Fibroblast of lung (primary cell): Measurements from ENCODE around the gene UPF3A. TPM values are rescaled to one million over a fixed set of nuclear protein-coding genes. Genes with fewer than 3 reads are reported as not detected.
A peak's percentile ranks its signal among the peaks of the same experiment; 100 is the strongest.
"Not testable (repeated sequence)": the region's sequence is repeated elsewhere in the genome, so short reads cannot be mapped to it uniquely, and the experiment has no call there.

Experiments
- DNase-seq, 2 donors: peaks; one replicate each; pipeline versions ENCODE4 v3.0.0 to v3.0.0-alpha.2; 2010; ENCODE audit warnings: low read depth in 2 of 2
- H2AFZ ChIP-seq: 2 replicates; pipeline ENCODE4 v1.5.1; 2012; ENCODE audit warnings: low read length, control low read depth, inconsistent platforms
- H3K27ac ChIP-seq: 2 replicates; pipeline ENCODE4 v1.5.1; 2011; ENCODE audit warnings: low read length, control low read depth; ENCODE audit not compliant: insufficient read depth
- H3K27me3 ChIP-seq: 2 replicates; pipeline ENCODE4 v1.5.1; 2011; ENCODE audit warnings: mild to moderate bottlenecking, low read length; ENCODE audit not compliant: control insufficient read depth, insufficient read depth
- H3K36me3 ChIP-seq: 2 replicates; pipeline ENCODE4 v1.5.1; 2011; ENCODE audit warnings: low read length; ENCODE audit not compliant: control insufficient read depth, insufficient read depth
- H3K4me1 ChIP-seq: 2 replicates; pipeline ENCODE4 v1.5.1; 2011; ENCODE audit warnings: low read length; ENCODE audit not compliant: control insufficient read depth, insufficient read depth; ENCODE audit errors: extremely low read depth
- H3K4me2 ChIP-seq: 2 replicates; pipeline ENCODE4 v1.5.1; 2011; ENCODE audit warnings: low read length, control low read depth; ENCODE audit not compliant: insufficient read depth; ENCODE audit errors: extremely low read depth
- H3K4me3 ChIP-seq, 4 experiments: fragments of 200-600 bp in 1 of 4; sonication (generic) in 1 of 4; replicated peaks in 1 of 4; 2 replicates each; pipeline ENCODE4 v1.5.1; 2011 to 2016; ENCODE audit warnings: low read length in 4 of 4, low read depth in 3 of 4, mild to moderate bottlenecking in 3 of 4, control low read depth in 2 of 4, inconsistent platforms in 1 of 4, mixed read lengths in 1 of 4; ENCODE audit not compliant: insufficient read depth in 1 of 4; ENCODE audit errors: control extremely low read depth in 1 of 4
- H3K79me2 ChIP-seq: 2 replicates; pipeline ENCODE4 v1.5.1; 2012; ENCODE audit warnings: mild to moderate bottlenecking, low read length, inconsistent platforms; ENCODE audit not compliant: control insufficient read depth, insufficient read depth
- H3K9ac ChIP-seq: 2 replicates; pipeline ENCODE4 v1.5.1; 2011; ENCODE audit warnings: mild to moderate bottlenecking, low read length, control low read depth; ENCODE audit not compliant: insufficient read depth
- H3K9me3 ChIP-seq: 2 replicates; pipeline ENCODE4 v1.5.1; 2012; ENCODE audit warnings: low read depth, low read length; ENCODE audit not compliant: control insufficient read depth, insufficient read depth
- H4K20me1 ChIP-seq: 2 replicates; pipeline ENCODE4 v1.5.1; 2011; ENCODE audit warnings: low read length; ENCODE audit not compliant: control insufficient read depth, insufficient read depth; ENCODE audit errors: extremely low read depth
- CTCF ChIP-seq, 2 donors: IDR thresholded peaks in 1 of 2; conservative IDR thresholded peaks in 1 of 2; 1 replicate in 1 of 2; 2 replicates in 1 of 2; pipeline ENCODE4 v1.5.1; 2011 to 2012; ENCODE audit warnings: low read length in 2 of 2, control low read depth in 1 of 2, inconsistent platforms in 1 of 2, low read depth in 1 of 2, mild to moderate bottlenecking in 1 of 2
- EZH2 ChIP-seq: IDR thresholded peaks from 2 replicates; pipeline ENCODE4 v1.5.1; 2012; ENCODE audit warnings: low read length, control low read depth, mild to moderate bottlenecking; ENCODE audit errors: missing control alignments
- polyA plus RNA-seq, 2 donors: library from polyadenylated mRNA; depleted of rRNA in 1 of 2; stranded (reverse) in 1 of 2; unstranded in 1 of 2; fragments of >200 nt; gene quantifications; 2 replicates each; pipeline ENCODE4 v1.2.1, GENCODE V29; 2011 to 2012; ENCODE audit warnings: missing spikeins in 1 of 2
- total RNA-seq: library from RNA; depleted of rRNA; stranded (reverse); fragments of >200 nt; gene quantifications from 2 replicates; pipeline ENCODE4 v1.2.1, GENCODE V29; 2014

UPF3A gene
- total and polyA plus RNA-seq, 2 donors (not counting 1 experiment from before 2014, with no cell fraction given): 27.6 to 40.5 TPM

GRCh38 chr13:114244637-114245036, 36.8 kb upstream of the UPF3A start:
- H2AFZ ChIP-seq: no peak overlapping the region
- no peak overlapping the region for H3K4me2 ChIP-seq
- H3K9me3 ChIP-seq: no peaks in the 10 kb centered on the region
- H3K79me2 ChIP-seq: no peaks in the 10 kb centered on the region
- no peak overlapping the region for H3K9ac ChIP-seq
- no peak overlapping the region for H3K27ac ChIP-seq
- TF ChIP-seq EZH2 (no peak), CTCF (conservative IDR thresholded peaks at IDR 0.05 in 1 of 2, IDR thresholded peaks at IDR 0.05 in 1 of 2; ENCODE audit: low read depth in 1 of 2, low read length in 2 of 2) (no peak)
- no peaks in the 10 kb centered on the region for H3K4me1 ChIP-seq
- no peak for DNase-seq
- H4K20me1 ChIP-seq: no peaks in the 10 kb centered on the region
- H3K27me3 ChIP-seq: no peaks in the 10 kb centered on the region
- H3K36me3 ChIP-seq: peaks cover 12% of the 10 kb centered on the region
- H3K4me3 ChIP-seq: no peak overlapping the region

GRCh38 chr13:114248011-114248410, 33.4 kb upstream of the UPF3A start:
- Histone ChIP-seq H3K9me3 (no peaks in the 10 kb centered on the region), H3K36me3 (peaks cover 13% of the 10 kb centered on the region), H3K27ac (peak overlapping the region; percentile 31), H3K9ac (no peak overlapping the region), H3K79me2 (no peaks in the 10 kb centered on the region), H3K4me2 (no peak overlapping the region), H4K20me1 (no peaks in the 10 kb centered on the region), H3K27me3 (no peaks in the 10 kb centered on the region), H3K4me3 (no peak overlapping the region), H2AFZ (no peak overlapping the region), H3K4me1 (no peaks in the 10 kb centered on the region)
- TF ChIP-seq EZH2 (no peak), CTCF (conservative IDR thresholded peaks at IDR 0.05 in 1 of 2, IDR thresholded peaks at IDR 0.05 in 1 of 2; ENCODE audit: low read depth in 1 of 2, low read length in 2 of 2) (no peak)
- DNase-seq: peak in 1 of 2 donors; percentile 83

- Histone ChIP-seq H4K20me1 (no peaks in the 10 kb centered on the region), H3K4me3 (no peak overlapping the region), H2AFZ (no peak overlapping the region), H3K9ac (no peak overlapping the region), H3K4me2 (no peak overlapping the region), H3K36me3 (peaks cover 17% of the 10 kb centered on the region), H3K4me1 (no peaks in the 10 kb centered on the region), H3K27ac (no peak overlapping the region), H3K27me3 (no peaks in the 10 kb centered on the region), H3K9me3 (no peaks in the 10 kb centered on the region), H3K79me2 (no peaks in the 10 kb centered on the region)
- DNase-seq: no peak
- TF ChIP-seq EZH2 (no peak), CTCF (conservative IDR thresholded peaks at IDR 0.05 in 1 of 2, IDR thresholded peaks at IDR 0.05 in 1 of 2; ENCODE audit: low read depth in 1 of 2, low read length in 2 of 2) (no peak)
Observed at GRCh38 chr13:114249077-114249476, 32.3 kb upstream of the UPF3A start.

- not testable (repeated sequence) for H3K27me3 ChIP-seq, H3K9ac ChIP-seq, H4K20me1 ChIP-seq, H3K9me3 ChIP-seq, DNase-seq, H3K27ac ChIP-seq, H3K4me1 ChIP-seq, H3K4me3 ChIP-seq, H2AFZ ChIP-seq, H3K4me2 ChIP-seq, H3K79me2 ChIP-seq
- peaks cover 12% of the 10 kb centered on the region for H3K36me3 ChIP-seq
Observed at GRCh38 chr13:114251639-114252440, 29.6 kb upstream of the UPF3A start.
